Non-pigmented ciliary epithelial cell (primary cell): ENCODE data around the gene MMP28.

Experiments used
- DNase-seq: peaks from one replicate; pipeline ENCODE4 v3.0.0-alpha.2; 2010; ENCODE audit warnings: low read depth

The MMP28 gene

GRCh38 chr17:35743626-35744328 lies 51.7 kb downstream of the MMP28 start:
- DNase-seq: no peak

DNA sequence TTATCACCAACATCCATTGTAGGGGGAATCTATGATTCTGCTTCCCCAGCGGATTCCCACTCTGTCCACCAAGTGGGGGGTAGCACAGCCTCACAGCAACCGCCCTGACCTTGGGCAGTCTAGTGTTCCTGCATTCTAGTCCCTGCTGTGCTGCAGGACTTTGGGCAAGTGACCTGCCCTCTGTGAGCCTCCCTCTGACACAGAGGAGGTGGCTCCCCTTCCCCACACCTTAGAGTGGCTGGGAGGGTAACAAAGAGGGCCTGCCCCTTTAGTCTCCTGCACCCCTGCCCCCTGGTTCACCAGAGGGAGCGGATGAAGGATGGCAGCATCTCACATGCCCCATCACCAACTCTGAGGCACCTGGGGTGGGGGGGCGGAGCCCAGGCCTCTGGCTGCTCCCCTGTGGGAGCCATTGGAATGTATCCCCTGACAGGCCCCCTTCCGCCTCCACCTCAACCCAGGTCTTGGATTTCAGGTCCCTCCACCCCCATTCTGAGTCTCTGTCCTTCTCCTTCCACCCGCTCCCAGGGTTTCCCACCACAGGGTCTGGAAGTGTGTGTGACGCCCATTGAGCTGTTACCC lies 52.5 kb downstream of the MMP28 start:
- DNase-seq: no peak

DNA sequence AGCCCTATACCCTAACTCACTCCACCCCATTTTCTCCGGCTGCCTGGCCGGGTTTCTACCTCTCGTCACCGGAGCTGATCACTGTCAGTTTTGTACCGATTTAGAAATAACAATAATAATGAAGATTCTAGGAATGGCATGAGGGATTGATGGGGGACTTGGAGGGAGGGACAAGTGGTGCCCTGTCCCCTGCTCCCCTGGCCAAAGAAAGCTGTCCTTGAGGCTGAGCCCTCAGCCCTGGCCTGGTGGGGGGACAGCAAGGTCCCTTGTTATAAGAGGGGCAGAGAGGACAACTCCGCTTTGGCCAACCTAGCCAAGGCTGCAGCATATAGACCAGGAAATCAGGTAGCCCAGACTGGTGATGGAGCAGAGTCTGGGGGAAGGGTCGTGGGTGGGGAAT lies 52.9 kb downstream of the MMP28 start:
- DNase-seq: no peak

GRCh38 chr17:35740997-35741931 lies 54.2 kb downstream of the MMP28 start:
- no peak for DNase-seq

- DNase-seq: no peak
These were observed 55.2 kb downstream of the MMP28 start for GRCh38 chr17:35740216-35740615.

- DNase-seq: no peak
These were observed 56.8 kb downstream of the MMP28 start for GRCh38 chr17:35738519-35739133.

- DNase-seq: no peak
These were observed 59.2 kb downstream of the MMP28 start for GRCh38 chr17:35736236-35736635.

GRCh38 chr17:35735036-35735805 lies 60.2 kb downstream of the MMP28 start:
- DNase-seq: no peak

- no peak for DNase-seq
These were observed 61.0 kb downstream of the MMP28 start for GRCh38 chr17:35734396-35734795.

- no peak for DNase-seq
These were observed 62.1 kb downstream of the MMP28 start for GRCh38 chr17:35733366-35733765.

- no peak for DNase-seq
These were observed 62.7 kb downstream of the MMP28 start for GRCh38 chr17:35732806-35733136.

GRCh38 chr17:35731917-35732805 lies 63.3 kb downstream of the MMP28 start:
- DNase-seq: no peak

- DNase-seq: no peak
These were observed 64.1 kb downstream of the MMP28 start, which contains the start of gene RASL10B for GRCh38 chr17:35731239-35731916. RASL10B (plus strand) TSS chr17:35731639; CDS start chr17:35735185, 3,546 bp downstream.

- no peak for DNase-seq
These were observed 64.9 kb downstream of the MMP28 start for GRCh38 chr17:35730400-35731005.

DNA sequence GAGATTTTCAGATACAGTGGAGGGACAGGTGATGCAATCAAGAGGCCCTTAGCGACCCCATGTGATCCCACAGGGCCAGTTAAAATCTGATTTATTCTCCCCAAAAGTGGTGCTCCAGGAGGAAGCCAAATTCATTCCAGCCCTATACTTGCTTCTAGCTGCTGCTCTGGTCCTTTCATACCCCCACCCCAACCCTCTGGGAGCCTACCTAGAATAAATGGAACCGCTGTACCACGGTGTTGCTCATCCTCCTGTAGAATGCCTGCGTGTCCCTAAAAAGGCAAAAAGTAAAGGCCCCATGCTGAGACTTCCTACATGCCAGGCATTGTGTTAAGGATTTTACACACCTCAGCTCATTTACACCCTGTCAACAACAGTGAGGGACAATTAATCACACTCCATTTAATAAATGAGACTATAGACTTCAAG lies 66.0 kb downstream of the MMP28 start:
- no peak for DNase-seq

GRCh38 chr17:35728551-35728950 lies 66.9 kb downstream of the MMP28 start:
- DNase-seq: no peak

- no peak for DNase-seq
These were observed 67.8 kb downstream of the MMP28 start for GRCh38 chr17:35727635-35728034.

DNA sequence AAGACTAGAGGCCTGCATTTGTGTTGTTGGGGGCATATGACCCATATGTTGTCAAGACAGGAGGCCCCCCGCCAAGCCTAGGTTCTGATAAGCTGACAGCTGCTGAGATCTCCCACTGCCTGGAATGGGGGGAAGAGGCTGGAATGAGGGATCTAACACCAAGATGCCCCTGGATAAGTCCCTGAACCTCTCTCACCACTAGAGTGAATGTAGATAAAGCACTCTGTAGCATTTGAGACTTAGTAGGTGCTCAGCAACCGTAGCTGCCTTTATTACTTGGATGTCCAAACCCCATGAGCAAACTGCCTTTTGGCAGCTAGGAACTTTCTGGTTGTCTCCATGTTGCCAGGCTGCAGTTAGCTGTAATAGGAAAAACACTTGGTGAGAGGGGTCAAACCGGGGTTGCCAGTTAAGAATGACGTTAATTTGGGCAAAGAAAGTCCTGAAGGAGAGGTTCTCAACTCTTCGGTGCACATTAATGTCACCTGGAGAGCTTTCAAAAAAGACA lies 68.4 kb downstream of the MMP28 start:
- DNase-seq: no peak
